22Rv1 (cell line): ENCODE data around the gene USP24.

Experiments used
- ZFX ChIP-seq: fragments of 450-650 bp; IDR thresholded peaks from 2 replicates; pipeline ENCODE4 v1.6.1; 2017; ENCODE audit warnings: antibody characterized with exemption, borderline replicate concordance
- TF ChIP-seq, protein P1 (sequence below): fragments of 450-650 bp; IDR thresholded peaks from 2 replicates; pipeline ENCODE4 v1.5.1; 2017; ENCODE audit warnings: mild to moderate bottlenecking

DNA sequence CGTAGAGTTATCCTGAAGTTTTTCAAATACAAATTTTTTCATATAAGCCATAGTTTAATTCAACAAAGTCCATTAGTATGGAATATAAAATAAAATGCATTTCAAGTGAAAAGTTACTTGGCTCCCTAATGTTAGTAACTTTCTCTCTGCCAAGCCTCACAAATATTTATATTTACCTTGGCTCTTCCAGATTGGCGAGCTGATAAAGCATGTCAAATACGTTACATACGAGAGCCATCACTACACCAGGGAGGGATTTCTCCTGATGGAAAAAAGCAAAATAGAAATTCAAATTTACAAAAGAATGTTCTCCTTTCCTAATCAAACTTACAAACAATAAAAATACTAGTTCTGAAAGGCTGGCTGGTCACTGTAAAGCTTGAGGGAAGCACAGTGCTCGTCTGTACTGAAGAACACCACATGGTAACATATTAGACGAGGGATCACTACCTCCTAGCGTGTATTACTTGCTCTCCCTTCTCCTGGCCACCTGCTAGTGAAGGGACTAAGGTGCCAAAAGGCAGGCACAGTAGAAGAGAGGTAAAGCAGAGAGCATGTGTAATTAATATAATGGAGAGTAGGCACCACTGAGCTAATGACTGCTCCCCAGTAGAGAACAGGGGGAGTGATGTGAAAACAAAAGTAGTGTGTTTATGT, 80.9 kb downstream of the USP24 start:
- TF ChIP-seq, protein P1, sequence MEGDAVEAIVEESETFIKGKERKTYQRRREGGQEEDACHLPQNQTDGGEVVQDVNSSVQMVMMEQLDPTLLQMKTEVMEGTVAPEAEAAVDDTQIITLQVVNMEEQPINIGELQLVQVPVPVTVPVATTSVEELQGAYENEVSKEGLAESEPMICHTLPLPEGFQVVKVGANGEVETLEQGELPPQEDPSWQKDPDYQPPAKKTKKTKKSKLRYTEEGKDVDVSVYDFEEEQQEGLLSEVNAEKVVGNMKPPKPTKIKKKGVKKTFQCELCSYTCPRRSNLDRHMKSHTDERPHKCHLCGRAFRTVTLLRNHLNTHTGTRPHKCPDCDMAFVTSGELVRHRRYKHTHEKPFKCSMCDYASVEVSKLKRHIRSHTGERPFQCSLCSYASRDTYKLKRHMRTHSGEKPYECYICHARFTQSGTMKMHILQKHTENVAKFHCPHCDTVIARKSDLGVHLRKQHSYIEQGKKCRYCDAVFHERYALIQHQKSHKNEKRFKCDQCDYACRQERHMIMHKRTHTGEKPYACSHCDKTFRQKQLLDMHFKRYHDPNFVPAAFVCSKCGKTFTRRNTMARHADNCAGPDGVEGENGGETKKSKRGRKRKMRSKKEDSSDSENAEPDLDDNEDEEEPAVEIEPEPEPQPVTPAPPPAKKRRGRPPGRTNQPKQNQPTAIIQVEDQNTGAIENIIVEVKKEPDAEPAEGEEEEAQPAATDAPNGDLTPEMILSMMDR, result no peak
- no peak for TF ChIP-seq ZFX
